ENCODE measurements around the gene RABEPK. TPM values are rescaled to one million over a fixed set of nuclear protein-coding genes. Genes with fewer than 3 reads are reported as not detected.

The RABEPK gene
- polyA plus RNA-seq, 4 donors: 20.5 to 23.0 (median 21.8) TPM

Other genes with a start within 250 kb of the RABEPK start
- gene SCAI, start 57.0 kb upstream of the RABEPK start, polyA plus RNA-seq (ENCODE audit: insufficient read length in 4 of 4): 10 to 100 TPM in 3 of 4 donors, 1 to 10 TPM in 1; 6.7 to 15.7 (median 12.9) TPM
- 10 to 100 TPM; 45.3 to 64.6 (median 53.3) TPM for gene PPP6C, start 10.7 kb upstream of the RABEPK start, polyA plus RNA-seq (ENCODE audit: insufficient read length in 4 of 4)
- gene HSPA5, start 40.8 kb downstream of the RABEPK start, polyA plus RNA-seq (ENCODE audit: insufficient read length in 4 of 4): 100 to 1,000 TPM; 352 to 413 (median 375) TPM
- gene GAPVD1, start 61.3 kb downstream of the RABEPK start, polyA plus RNA-seq (ENCODE audit: insufficient read length in 4 of 4): 10 to 100 TPM; 23.2 to 38.2 (median 31.7) TPM